ENCODE measurements around the gene RAD9B. TPM values are rescaled to one million over a fixed set of nuclear protein-coding genes. Genes with fewer than 3 reads are reported as not detected.

RAD9B gene
- total and polyA plus RNA-seq, 2 of the 13 experiments (the other 11 are each of a cell fraction or from before 2014, with no cell fraction given), result 0.05 to 0.38 TPM

GRCh38 chr12:110531741-110532333 lies 29.7 kb downstream of the RAD9B start:
- no peak overlapping the region for H2AFZ ChIP-seq (ENCODE audit: low read length)
- no peak overlapping the region for H3K4me2 ChIP-seq (ENCODE audit: low read depth, low read length)
- in situ Hi-C loops (cut with HindIII; ENCODE audit: extremely low pct_ligation_motif_present, low pct_unique_long_range_greater_than_20kb), result no loop called here
- no peaks in the 10 kb centered on the region for H3K9me3 ChIP-seq (ENCODE audit: low read length)
- no peaks in the 10 kb centered on the region for H3K27me3 ChIP-seq (ENCODE audit: control insufficient read depth in 1 of 2, insufficient read depth in 2 of 2, low read length in 2 of 2)
- no peak for TF ChIP-seq TBX3 (IDR thresholded peaks at IDR 0.05; ENCODE audit: borderline replicate concordance)
- no peak for TF ChIP-seq ZNF484 (CRISPR knock-in tag; IDR thresholded peaks at IDR 0.05; ENCODE audit: borderline replicate concordance, low read depth)
- TF ChIP-seq ARID5B (CRISPR knock-in tag; IDR thresholded peaks at IDR 0.05), result no peak
- no peak for TF ChIP-seq ZNF703 (CRISPR knock-in tag; IDR thresholded peaks at IDR 0.05; ENCODE audit: borderline replicate concordance)
- TF ChIP-seq ZEB1 (IDR thresholded peaks at IDR 0.05; ENCODE audit: insufficient replicate concordance, low read depth), result no peak
- no peak for TF ChIP-seq ZNF75D (CRISPR knock-in tag; IDR thresholded peaks at IDR 0.05; ENCODE audit: borderline replicate concordance)
- no peak for TF ChIP-seq SMAD9 (CRISPR knock-in tag; IDR thresholded peaks at IDR 0.05)
- TF ChIP-seq ZNF614 (CRISPR knock-in tag; IDR thresholded peaks at IDR 0.05; ENCODE audit: borderline replicate concordance), result no peak
- no peak for TF ChIP-seq ZBTB43 (CRISPR knock-in tag; conservative IDR thresholded peaks at IDR 0.05)
- WGBS (ENCODE audit: low lambda C conversion rate), result 95% methylated on average over 2 of the region's 2 CpGs
- no peaks in the 10 kb centered on the region for H4K20me1 ChIP-seq (ENCODE audit: insufficient read depth, low read length)
- no peak for ATAC-seq
- H3K36me3 ChIP-seq (replicated peaks in 1 of 2; ENCODE audit: control insufficient read depth in 1 of 2, insufficient read depth in 2 of 2, low read length in 2 of 2), result peaks cover 5 to 13% of the 10 kb centered on the region in 2 experiments; a peak in 4 of 5 replicates
- peaks cover 17% of the 10 kb centered on the region for H3K4me1 ChIP-seq (ENCODE audit: insufficient read depth, low read length)
- no peak overlapping the region for H3K27ac ChIP-seq (ENCODE audit: extremely low read length, insufficient read depth, low read length)
- intact Hi-C loops (cut with micrococcal nuclease; ENCODE audit: unreplicated experiment), result no loop called here
- POLR2A ChIA-PET, result no interaction called here
- no peaks in the 10 kb centered on the region for H3K79me2 ChIP-seq (ENCODE audit: insufficient read depth, low read length)
- FAIRE-seq, result no peak
- H3K4me3 ChIP-seq (replicated peaks in 1 of 3; ENCODE audit: insufficient read depth in 1 of 3, low read depth in 2 of 3, low read length in 3 of 3), result no peak overlapping the region
- CTCF ChIA-PET (ENCODE audit: low intra/inter-chr PET ratio, low total read pairs), result no interaction called here
- no peak overlapping the region for H3K9ac ChIP-seq (ENCODE audit: insufficient read depth, low read depth, low read length)
- no peak for DNase-seq (ENCODE audit: low spot score)
- BruUV-seq (replicated peaks), result no TSS peak

Data from HepG2 (cell line).